Measurements from ENCODE around the gene ELF1.

- TF ChIP-seq CTCF (IDR thresholded peaks at IDR 0.05) (no peak), ZFX (IDR thresholded peaks at IDR 0.05; ENCODE audit: borderline replicate concordance) (no peak)
Observed at GRCh38 chr13:41004875-41005693, 14.0 kb downstream of the ELF1 start.
